ENCODE data around the gene NR2F1.
A peak's percentile ranks its signal among the peaks of the same experiment; 100 is the strongest.

NR2F1 gene

DNA sequence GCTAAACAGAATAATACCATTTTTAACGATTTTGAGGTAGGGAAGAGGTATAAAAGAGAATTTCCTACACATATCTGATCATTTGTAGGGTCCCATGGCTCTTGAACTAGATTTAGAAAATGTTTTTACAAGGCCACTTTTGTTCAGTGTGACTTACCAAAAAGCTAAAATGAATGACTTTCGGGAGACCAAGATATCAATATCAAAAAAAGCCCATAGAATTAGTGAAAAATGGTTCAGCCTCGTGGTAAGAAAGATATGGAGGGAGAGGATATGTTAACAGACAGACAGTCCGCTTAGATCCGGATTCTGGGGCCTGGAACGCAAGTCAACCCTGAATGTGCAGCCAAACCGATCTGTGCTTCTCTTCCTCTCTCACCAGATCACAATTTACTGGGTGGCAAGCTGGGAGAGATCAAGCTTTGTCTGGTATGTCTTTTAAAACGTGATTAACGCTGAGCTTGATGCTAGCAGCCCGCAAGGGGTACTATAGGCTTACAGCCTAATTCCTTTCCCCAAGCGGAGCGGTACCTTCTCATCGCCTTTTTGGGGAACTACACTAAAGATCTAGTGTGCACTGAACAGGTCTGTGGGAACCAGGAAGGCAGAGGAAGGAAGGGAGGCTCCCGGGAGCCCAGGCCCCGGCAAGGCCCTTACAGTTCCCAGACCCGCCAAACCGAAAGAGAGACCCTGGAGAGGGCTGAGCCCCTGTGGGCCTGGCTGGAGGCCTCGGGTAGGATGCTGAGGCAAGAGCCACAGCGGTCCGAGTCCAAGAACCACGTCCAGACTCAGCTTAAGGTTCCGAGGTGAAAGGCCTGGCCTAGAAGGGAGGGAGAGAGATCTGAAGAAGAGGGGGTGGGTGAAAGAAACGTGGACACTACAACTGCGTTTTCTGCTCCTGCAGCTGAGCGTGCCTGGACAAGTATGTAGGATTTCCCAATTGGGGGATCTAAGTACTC lies 4.9 kb upstream of the NR2F1 start:
- DNase-seq (ENCODE audit: low spot score) = no peak

GRCh38 chr5:93578813-93579691 lies 4.0 kb upstream of the NR2F1 start:
- DNase-seq (ENCODE audit: low spot score) = peak; percentile 47

DNA sequence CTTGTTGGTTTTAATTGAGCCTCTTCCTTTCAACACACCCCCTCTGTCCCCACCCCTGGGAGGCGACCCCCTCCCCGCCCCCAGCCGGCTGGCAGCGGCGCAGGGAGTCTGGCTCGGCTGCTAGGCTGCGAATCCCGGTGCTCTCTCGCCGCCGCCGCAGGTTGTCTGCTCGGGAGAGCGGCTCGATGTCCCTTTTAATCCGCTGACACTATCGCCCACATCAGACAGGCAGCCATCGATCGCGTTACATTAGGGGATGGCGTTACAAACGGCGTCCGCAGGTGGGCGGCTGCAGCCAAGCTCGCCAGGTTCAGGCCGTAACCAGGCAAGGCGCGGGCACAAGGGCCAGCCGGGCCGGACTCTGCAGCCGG lies 3.3 kb upstream of the NR2F1 start:
- DNase-seq (ENCODE audit: low spot score) = no peak

DNA sequence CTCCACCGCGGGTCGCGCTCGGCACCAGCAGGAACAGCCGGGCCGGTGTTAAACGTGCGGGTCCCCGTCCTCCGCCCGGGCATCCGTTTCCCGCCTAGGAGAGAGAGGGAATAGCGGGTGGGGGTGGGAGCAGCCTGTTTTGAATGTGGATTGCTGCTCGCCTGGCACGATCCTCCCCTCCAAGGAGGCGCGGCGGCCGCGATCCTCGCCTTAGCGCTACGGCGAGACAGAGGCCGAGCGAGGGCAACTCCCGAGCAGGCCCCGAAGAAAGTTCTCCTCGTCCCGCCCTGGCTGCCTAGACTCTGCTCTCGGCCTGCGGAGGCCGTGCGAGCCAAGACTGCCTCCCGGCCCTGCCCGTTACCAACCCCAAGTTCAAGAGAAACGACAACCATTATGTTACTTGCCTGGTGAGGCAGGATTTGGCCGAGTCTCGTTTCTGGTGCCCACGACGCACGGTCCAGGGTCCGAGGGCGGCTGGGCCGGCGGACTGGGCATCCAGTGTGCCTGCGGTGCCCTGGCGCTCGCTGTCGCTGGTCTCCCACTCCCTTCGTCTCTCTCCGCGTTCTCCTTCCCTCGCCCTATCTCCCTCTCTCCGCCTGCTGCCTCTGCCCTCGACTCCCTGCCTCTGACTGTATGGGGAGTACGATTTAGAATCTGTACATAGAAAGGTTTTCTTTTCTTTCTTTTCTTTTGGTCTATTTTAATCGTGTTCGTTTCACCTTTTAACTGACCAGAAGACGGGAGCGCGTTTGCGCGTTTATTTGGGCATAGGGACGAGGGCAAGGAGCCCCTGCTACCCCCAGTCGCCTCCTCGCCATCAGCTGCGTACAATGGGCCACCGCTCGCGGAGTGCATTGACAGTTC lies 2.7 kb upstream of the NR2F1 start:
- DNase-seq (ENCODE audit: low spot score) = no peak

DNA sequence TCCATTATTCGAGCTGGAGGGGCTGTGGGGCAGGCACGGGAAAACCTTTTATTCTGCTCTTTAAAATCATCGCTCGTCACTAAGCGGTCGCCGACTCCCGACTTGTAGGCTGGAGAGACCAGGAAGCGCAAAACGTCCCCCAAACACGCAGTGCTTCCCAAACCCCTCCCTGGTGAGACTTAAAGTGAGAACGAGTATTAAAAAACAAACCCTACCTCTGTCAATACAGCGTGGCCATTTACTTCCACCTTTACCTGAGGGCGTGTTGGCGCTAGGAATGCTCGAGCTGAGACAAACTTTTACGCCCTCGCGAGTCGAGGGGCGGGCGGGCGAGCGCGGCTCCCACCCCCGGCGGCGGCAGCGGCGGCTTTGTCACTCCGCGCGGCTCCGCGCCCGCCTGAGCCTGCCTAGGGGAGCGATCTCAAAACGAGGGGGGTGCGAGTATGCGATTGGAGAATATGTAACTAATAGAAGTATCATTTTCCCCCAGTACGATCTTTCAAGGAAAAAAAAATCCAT lies 2.0 kb upstream of the NR2F1 start, which contains the start of gene NR2F1-AS1:
Gene NR2F1-AS1 (minus strand): TSS at position 293 of the 519 bp plus-strand sequence.
- no peak for DNase-seq (ENCODE audit: low spot score)

DNA sequence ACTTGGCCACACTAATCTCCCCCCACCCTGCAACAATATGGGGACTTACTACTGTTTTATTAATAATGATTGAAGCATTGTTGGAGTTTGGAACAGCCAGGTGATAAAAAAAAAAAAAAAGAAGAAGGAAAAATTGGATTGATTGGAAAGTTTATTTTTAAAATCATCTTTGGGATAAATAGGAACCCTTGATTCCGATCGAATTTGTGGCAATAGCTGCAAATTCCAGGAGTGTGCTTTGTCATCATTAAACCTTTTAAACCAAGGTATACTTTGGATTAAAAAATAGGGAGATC lies 907 bp upstream of the NR2F1 start:
- DNase-seq (ENCODE audit: low spot score) = no peak

DNA sequence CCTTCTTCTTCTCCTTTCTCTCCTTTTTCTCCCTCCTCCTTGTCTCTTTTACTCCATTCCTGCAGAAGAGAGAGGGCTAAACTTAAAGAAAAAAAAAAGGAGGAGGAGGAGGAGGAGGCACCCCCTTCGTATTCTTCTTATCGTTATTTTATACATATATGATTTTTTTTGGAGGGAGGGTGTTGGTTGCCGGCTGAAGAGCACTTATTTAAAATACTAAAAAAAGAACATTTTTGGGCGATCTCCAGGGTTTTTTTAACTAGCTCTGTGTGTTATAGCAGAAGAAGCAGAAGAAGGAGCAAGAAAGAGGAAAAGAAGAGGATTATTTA lies 381 bp downstream of the NR2F1 start:
- DNase-seq (ENCODE audit: low spot score) = no peak

DNA sequence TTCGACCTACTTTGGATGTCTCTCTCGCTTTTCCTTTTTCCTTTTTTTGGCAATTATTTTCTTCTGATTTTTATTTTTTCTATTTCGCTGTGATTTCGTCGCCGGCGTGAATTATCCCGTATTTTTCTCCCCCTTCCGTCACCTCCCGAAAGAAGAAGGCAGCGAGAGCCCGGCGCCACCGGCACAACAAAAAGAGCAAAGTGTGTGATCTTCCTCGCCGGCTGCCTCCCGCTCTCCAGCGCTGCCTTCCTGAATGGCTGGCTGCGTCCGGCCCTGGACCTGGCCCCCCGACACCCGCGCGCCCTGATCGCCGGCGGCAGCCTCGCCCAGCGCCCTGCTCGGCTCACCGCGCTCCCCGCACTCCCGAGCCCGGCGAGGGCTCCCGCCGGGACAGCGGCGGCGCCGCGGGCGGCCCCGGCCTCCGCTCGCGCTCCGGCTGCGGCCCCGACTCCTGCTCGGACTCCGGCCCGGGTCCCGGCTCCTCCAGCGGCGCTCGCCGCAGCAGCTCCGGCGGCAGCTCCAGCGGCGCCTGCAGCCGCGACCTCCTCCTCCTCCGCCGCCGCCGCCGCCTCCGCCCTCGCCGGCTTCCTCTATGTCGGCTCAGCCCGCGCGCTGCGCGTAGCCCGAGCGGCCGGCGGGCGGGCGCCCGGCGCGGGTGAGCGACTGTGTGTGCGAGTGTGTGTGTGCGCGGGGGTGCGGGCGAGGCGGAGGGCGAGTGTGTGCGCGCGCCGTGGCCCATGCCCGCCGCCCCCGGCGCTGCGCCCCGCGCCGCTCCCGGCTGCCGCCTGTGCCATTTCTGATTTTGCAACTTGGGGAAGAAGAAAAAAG lies 960 bp downstream of the NR2F1 start:
- no peak for DNase-seq (ENCODE audit: low spot score)

DNA sequence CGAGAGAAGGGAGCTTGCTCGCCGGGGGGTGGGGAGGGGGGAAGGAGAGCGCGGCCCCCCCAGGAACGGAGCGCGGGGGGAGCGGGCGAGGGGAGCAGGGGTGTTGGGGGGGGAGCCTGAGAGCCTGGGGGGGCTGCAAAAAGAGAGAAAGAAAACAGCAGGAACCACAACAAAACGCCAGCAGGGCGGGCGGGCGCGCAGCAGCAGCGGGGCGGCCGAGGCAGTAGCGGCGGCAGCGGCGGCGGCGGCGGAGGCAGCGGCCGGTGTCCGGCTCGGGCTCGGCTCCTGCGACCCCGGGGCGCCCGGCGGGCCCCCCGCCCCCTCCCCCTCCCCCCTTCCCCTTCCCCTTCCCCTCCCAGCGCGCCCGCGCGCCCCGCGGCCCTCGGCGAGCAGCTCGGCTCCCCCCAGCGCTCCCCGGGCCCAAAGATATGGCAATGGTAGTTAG lies 1.6 kb downstream of the NR2F1 start:
- DNase-seq (ENCODE audit: low spot score) = no peak

DNA sequence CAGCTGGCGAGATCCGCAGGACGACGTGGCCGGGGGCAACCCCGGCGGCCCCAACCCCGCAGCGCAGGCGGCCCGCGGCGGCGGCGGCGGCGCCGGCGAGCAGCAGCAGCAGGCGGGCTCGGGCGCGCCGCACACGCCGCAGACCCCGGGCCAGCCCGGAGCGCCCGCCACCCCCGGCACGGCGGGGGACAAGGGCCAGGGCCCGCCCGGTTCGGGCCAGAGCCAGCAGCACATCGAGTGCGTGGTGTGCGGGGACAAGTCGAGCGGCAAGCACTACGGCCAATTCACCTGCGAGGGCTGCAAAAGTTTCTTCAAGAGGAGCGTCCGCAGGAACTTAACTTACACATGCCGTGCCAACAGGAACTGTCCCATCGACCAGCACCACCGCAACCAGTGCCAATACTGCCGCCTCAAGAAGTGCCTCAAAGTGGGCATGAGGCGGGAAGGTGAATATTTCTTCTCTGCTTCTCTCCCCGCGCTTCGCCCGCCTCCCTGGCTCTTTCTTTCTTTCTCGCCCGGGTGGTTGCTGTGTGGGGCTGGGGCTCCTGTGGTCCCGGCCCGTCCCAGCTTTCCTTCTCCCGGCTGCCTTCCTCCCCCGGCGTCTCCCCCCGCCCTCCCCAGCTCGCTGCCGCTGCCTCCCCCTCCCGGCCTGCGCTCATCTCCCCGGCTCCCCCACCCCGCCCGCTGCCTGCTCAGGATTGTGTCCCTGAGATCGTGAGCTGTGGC lies 2.2 kb downstream of the NR2F1 start:
- DNase-seq (ENCODE audit: low spot score) = no peak

- DNase-seq (ENCODE audit: low spot score) = no peak
Measured at GRCh38 chr5:93585767-93586385, 2.9 kb downstream of the NR2F1 start.

DNA sequence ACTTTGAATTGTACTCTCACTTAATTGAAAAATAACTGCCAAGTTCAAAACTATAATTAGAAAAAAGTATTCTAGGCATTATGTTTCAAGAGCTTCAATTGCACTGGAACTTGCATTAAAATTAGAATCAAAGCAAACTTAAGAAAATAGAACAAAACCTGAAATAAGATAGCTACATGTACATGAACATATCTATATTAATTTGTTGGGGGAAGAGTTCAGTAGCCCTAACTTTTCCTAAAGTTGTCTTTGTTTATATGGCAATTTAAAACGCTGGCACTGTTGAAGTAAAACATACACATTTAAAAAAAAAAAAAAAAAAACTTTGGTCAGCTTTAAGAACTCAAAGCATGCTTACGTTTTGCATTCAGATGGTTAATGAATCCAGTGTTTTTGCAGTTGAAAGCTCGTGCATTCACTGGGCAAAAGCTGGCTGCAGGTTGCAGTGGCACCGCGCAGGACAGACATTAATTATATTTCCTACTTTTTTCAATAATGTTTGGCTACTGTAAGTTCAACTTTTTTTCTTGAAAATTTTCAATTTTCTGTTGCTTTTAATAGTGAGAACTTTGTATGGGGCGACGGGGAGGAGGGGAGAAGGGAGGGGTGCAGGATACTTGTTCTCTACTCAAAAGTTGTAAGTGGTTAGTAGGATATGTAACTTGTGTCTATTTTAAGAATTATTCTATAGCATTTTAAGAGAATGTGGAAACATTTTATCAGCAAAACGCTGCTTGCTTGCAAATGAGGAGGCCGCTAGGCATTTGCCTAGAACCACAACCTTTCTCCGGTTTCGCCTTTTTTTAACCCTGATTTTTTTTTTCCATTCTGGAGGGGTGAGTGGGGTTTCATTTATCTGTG lies 3.9 kb downstream of the NR2F1 start:
- no peak for DNase-seq (ENCODE audit: low spot score)

GRCh38 chr5:93587597-93588351 lies 4.8 kb downstream of the NR2F1 start:
- no peak for DNase-seq (ENCODE audit: low spot score)

DNA sequence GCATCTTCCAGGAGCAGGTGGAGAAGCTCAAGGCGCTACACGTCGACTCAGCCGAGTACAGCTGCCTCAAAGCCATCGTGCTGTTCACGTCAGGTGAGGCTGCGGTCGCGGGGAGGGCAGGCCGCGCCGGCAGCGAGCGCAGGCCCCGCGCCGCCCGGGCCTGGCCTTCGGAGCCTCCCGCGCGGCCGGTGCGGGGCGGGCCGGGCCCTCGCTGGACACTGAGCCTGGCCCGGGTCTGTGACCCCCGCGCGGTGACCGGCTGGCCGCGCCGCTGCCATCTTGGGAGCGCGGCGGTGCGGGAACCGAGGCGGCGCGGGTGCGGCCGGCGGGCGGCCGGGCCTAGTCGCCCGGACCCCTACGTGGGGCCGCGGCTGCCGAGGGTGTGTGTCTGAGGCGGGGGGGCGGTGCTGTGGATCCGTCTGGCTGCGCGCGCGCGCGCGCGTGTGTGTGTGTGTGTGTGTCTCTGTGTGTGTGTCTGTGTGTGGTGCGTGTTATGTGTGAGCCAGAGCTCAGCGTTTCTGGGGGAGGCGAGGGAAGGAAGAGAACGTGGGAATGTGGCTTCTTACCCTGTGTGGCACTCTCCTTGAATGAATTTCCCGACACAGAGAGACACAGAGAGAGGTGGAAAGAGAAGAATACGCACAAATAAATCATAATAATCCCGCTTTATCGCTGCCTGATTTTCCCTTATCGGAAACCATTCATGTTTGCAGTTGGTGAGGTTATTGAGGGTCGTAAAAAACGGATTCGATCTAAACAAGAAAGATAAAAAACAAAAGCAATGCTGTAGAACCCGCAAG lies 5.5 kb downstream of the NR2F1 start:
- no peak for DNase-seq (ENCODE audit: low spot score)

- DNase-seq (ENCODE audit: low spot score) = no peak
Measured at GRCh38 chr5:93589152-93589828, 6.3 kb downstream of the NR2F1 start.

DNA sequence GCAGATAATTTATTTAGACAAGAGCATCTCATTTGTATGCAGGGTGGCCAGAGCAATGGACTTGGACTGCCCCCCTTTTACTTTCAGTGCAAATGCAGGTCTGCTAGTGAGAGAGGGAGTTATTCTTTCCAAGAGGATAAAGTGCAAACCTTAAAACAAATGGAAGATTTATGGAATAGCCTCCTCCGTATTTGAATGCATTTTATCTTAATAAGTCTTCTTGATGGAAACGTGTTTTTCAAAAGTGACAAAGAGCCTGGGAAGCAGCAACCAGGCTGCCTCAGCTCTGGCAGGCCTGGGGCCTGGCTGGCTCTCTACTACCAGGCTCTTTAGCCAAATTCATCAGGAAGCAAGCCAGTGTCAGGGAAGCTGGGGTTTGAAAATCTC lies 6.8 kb downstream of the NR2F1 start:
- DNase-seq (ENCODE audit: low spot score) = peak; percentile 40

- no peak for DNase-seq (ENCODE audit: low spot score)
Measured at GRCh38 chr5:93590493-93590892, 7.5 kb downstream of the NR2F1 start.
